GM23338 (cell line): ENCODE results near the gene PTBP2. TPM values are rescaled to one million over a fixed set of nuclear protein-coding genes. Genes with fewer than 3 reads are reported as not detected.

ENCODE experiments used
- ATAC-seq: fragments of 200-7000 bp; cut with Tn5 transposase; 3 replicates; pipeline ENCODE4 v1.9.1; 2020
- DNase-seq: peaks from one replicate; pipeline ENCODE4 v3.0.0-alpha.2; 2015; ENCODE audit warnings: low spot score
- H2AFZ ChIP-seq: fragments of 200-600 bp; sonication (generic); 2 replicates; pipeline ENCODE4 v1.8.0; 2016; ENCODE audit warnings: antibody characterized with exemption, mild to moderate bottlenecking, moderate library complexity
- H3F3A ChIP-seq: fragments of 200-600 bp; sonication (generic); replicated peaks from 2 replicates; pipeline ENCODE4 v1.8.0; 2017; ENCODE audit warnings: antibody characterized with exemption, mixed run types, low read depth
- H3K27ac ChIP-seq: fragments of 200-600 bp; sonication (generic); 2 replicates; pipeline ENCODE4 v1.6.1; 2016; ENCODE audit warnings: low read depth
- H3K27me3 ChIP-seq: fragments of 200-600 bp; sonication (generic); 2 replicates; pipeline ENCODE4 v1.8.0; 2016; ENCODE audit warnings: mild to moderate bottlenecking, mixed run types, moderate library complexity; ENCODE audit not compliant: insufficient read depth
- H3K36me3 ChIP-seq: fragments of 200-600 bp; sonication (generic); 2 replicates; pipeline ENCODE4 v1.8.0; 2016; ENCODE audit warnings: mild to moderate bottlenecking; ENCODE audit not compliant: insufficient read depth
- H3K4me1 ChIP-seq: fragments of 200-600 bp; sonication (generic); 2 replicates; pipeline ENCODE4 v1.8.0; 2016; ENCODE audit warnings: mild to moderate bottlenecking, moderate library complexity; ENCODE audit not compliant: insufficient read depth
- H3K4me2 ChIP-seq: fragments of 200-600 bp; sonication (generic); 2 replicates; pipeline ENCODE4 v1.7.1; 2017; ENCODE audit warnings: mixed run types
- H3K4me3 ChIP-seq: fragments of 200-600 bp; sonication (generic); 2 replicates; pipeline ENCODE4 v1.6.1; 2016; ENCODE audit warnings: mixed run types
- H3K79me2 ChIP-seq: fragments of 200-600 bp; sonication (generic); replicated peaks from 2 replicates; pipeline ENCODE4 v1.8.0; 2017; ENCODE audit warnings: mild to moderate bottlenecking; ENCODE audit not compliant: insufficient read depth
- H3K9me2 ChIP-seq: fragments of 200-600 bp; sonication (generic); 2 replicates; pipeline ENCODE4 v1.8.0; 2017; ENCODE audit not compliant: insufficient read depth
- H4K20me1 ChIP-seq: fragments of 200-600 bp; sonication (generic); replicated peaks from 2 replicates; pipeline ENCODE4 v1.8.0; 2017; ENCODE audit warnings: mild to moderate bottlenecking; ENCODE audit not compliant: insufficient read depth
- H3K27ac Mint-ChIP-seq: 2 replicates; pipeline ENCODE4 v1.8.0; 2020; ENCODE audit warnings: inconsistent platforms, mild to moderate bottlenecking, moderate library complexity, mixed read lengths
- H3K27me3 Mint-ChIP-seq: 3 replicates; pipeline ENCODE4 v1.8.0; 2022; ENCODE audit warnings: low read depth, mild to moderate bottlenecking, moderate library complexity, mixed read lengths, inconsistent platforms; ENCODE audit not compliant: insufficient read depth, poor library complexity
- H3K36me3 Mint-ChIP-seq: 3 replicates; pipeline ENCODE4 v1.8.0; 2021; ENCODE audit warnings: low read depth, mild to moderate bottlenecking, inconsistent platforms, moderate library complexity, mixed read lengths
- H3K4me1 Mint-ChIP-seq: 3 replicates; pipeline ENCODE4 v1.8.0; 2020; ENCODE audit warnings: mild to moderate bottlenecking, inconsistent platforms, mixed read lengths
- H3K4me3 Mint-ChIP-seq: 3 replicates; pipeline ENCODE4 v1.8.0; 2021; ENCODE audit warnings: moderate library complexity, mild to moderate bottlenecking, inconsistent platforms, mixed read lengths
- H3K9me3 Mint-ChIP-seq: 3 replicates; pipeline ENCODE4 v1.8.0; 2020; ENCODE audit warnings: moderate library complexity, mild to moderate bottlenecking, inconsistent platforms, mixed read lengths
- EZH2phosphoT487 ChIP-seq: fragments of 200-600 bp; sonication (generic); IDR thresholded peaks from one replicate; pipeline ENCODE4 v1.8.1; 2018; ENCODE audit warnings: antibody characterized with exemption; ENCODE audit not compliant: unreplicated experiment
- JUNB ChIP-seq: IDR thresholded peaks from one replicate; pipeline ENCODE4 v1.6.1; 2016; ENCODE audit warnings: antibody characterized with exemption; ENCODE audit not compliant: unreplicated experiment
- NANOG ChIP-seq: IDR thresholded peaks from 2 replicates; pipeline ENCODE4 v1.6.1; 2016; ENCODE audit warnings: antibody characterized with exemption, borderline replicate concordance
- POLR2AphosphoS5 ChIP-seq: IDR thresholded peaks from 2 replicates; pipeline ENCODE4 v1.6.1; 2016; ENCODE audit warnings: antibody characterized with exemption, low read depth
- STAT1 ChIP-seq: IDR thresholded peaks from one replicate; pipeline ENCODE4 v1.6.1; 2016; ENCODE audit warnings: antibody characterized with exemption; ENCODE audit not compliant: unreplicated experiment
- ZNF114 ChIP-seq: fragments of 250-450 bp; sonication (Bioruptor Pico); IDR thresholded peaks from 2 replicates; pipeline ENCODE4 v1.5.0; 2020; ENCODE audit warnings: mild to moderate bottlenecking, moderate library complexity
- ZNF331 ChIP-seq: fragments of 250-450 bp; sonication (Bioruptor Pico); IDR thresholded peaks from 2 replicates; pipeline ENCODE4 v1.5.0; 2020; ENCODE audit warnings: low read depth, mild to moderate bottlenecking, moderate library complexity
- polyA plus RNA-seq: library from polyadenylated mRNA; unstranded; fragments of >200 nt; fragmentation: Nextera tagmentation; extraction: Ambion mirVana; gene quantifications from 2 replicates; pipeline ENCODE4 v1.2.1, GENCODE V29; 2016
- total RNA-seq: library from RNA; depleted of rRNA; stranded (reverse); fragments of >200 nt; shearing (Covaris generic); gene quantifications from 2 replicates; pipeline ENCODE4 v1.2.3, GENCODE V29; 2014
- TF ChIP-seq, protein P1 (sequence below): IDR thresholded peaks from 2 replicates; pipeline ENCODE4 v1.6.1; 2016; ENCODE audit warnings: antibody characterized with exemption
- TF ChIP-seq, protein P2 (sequence below): IDR thresholded peaks from one replicate; pipeline ENCODE4 v1.6.1; 2018; ENCODE audit warnings: antibody characterized with exemption; ENCODE audit not compliant: unreplicated experiment
- TF ChIP-seq, protein P3 (sequence below), 2 experiments: fragments of 200-600 bp in 1 of 2; sonication (generic) in 1 of 2; conservative IDR thresholded peaks; 2 replicates each; pipeline versions ENCODE4 v1.5.1 to v1.6.1; 2016 to 2017; ENCODE audit warnings: antibody characterized with exemption in 2 of 2, low read depth in 2 of 2, mild to moderate bottlenecking in 2 of 2, moderate library complexity in 1 of 2

Gene PTBP2
- total and polyA plus RNA-seq, 2 experiments from 2014 or later = 50.2 to 108 TPM

DNA sequence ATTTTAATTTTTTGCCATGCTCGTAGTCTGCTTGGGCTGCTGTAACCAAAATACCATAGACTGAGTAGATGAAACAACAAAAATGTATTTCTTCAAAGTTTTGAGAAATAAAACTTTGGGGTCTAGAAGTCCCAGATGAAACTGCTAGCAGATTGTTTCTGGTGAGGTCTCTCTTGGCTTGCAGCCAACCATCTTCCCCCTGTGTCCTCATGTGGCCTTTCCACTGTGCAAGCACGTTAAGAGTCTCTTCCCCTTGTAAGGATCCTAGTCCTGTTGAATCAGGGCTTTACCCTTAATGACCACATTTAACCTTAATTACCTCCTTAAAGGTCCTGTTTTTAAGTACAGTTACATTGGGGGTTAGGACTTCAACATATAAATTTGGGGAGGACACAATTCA, 86.6 kb downstream of the PTBP2 start (continued):
- TF ChIP-seq, protein P1, sequence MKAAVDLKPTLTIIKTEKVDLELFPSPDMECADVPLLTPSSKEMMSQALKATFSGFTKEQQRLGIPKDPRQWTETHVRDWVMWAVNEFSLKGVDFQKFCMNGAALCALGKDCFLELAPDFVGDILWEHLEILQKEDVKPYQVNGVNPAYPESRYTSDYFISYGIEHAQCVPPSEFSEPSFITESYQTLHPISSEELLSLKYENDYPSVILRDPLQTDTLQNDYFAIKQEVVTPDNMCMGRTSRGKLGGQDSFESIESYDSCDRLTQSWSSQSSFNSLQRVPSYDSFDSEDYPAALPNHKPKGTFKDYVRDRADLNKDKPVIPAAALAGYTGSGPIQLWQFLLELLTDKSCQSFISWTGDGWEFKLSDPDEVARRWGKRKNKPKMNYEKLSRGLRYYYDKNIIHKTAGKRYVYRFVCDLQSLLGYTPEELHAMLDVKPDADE = no peak
- TF ChIP-seq ZNF331 (no peak), EZH2phosphoT487 (no peak), NANOG (no peak), POLR2AphosphoS5 (no peak)

DNA sequence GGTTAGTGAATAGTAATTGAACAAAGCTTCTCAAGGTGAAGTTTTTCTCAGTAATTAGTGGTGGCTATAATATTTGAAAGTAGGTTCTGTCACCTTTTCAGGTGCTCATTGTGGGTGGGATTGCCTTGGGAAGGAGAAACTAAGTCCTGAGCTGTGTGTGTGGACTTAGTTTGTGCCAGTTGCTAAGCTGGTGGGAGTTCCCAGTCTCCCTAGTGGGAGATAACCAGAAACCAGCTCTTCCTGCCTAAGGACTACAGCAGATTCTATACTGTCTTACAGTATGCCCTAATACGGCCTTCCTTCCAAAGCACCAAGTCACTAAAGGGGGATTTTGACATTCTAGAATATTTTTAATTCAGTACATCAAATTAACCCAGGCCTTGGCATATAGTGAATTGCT, 94.3 kb downstream of the PTBP2 start:
- peaks cover 10% of the 10 kb centered on the region for H3K4me1 Mint-ChIP-seq
- no peaks in the 10 kb centered on the region for H4K20me1 ChIP-seq
- H2AFZ ChIP-seq = no peak overlapping the region
- peak overlapping the region; percentile 70; the same call in 1 of the 2 replicates for H3K27ac Mint-ChIP-seq
- peaks cover 4% of the 10 kb centered on the region; the same call in 1 of the 2 replicates for H3K36me3 ChIP-seq
- no peaks in the 10 kb centered on the region for H3K9me3 Mint-ChIP-seq
- H3K27me3 ChIP-seq = no peaks in the 10 kb centered on the region
- H3K27ac ChIP-seq = peak overlapping the region; percentile 15
- H3K36me3 Mint-ChIP-seq = peaks cover 37% of the 10 kb centered on the region; the same call in 2 of the 3 replicates
- no peaks in the 10 kb centered on the region; the same call in 1 of the 2 replicates for H3K4me1 ChIP-seq
- H3K79me2 ChIP-seq = no peaks in the 10 kb centered on the region
- no peaks in the 10 kb centered on the region for H3K9me2 ChIP-seq
- H3K4me2 ChIP-seq = no peak overlapping the region
- no peaks in the 10 kb centered on the region for H3F3A ChIP-seq
- H3K4me3 ChIP-seq = no peak overlapping the region
- H3K4me3 Mint-ChIP-seq = no peak overlapping the region
- TF ChIP-seq NANOG (no peak), ZNF331 (no peak), ZNF114 (CRISPR knock-in tag) (no peak), STAT1 (no peak), JUNB (no peak)
- TF ChIP-seq, protein P2, sequence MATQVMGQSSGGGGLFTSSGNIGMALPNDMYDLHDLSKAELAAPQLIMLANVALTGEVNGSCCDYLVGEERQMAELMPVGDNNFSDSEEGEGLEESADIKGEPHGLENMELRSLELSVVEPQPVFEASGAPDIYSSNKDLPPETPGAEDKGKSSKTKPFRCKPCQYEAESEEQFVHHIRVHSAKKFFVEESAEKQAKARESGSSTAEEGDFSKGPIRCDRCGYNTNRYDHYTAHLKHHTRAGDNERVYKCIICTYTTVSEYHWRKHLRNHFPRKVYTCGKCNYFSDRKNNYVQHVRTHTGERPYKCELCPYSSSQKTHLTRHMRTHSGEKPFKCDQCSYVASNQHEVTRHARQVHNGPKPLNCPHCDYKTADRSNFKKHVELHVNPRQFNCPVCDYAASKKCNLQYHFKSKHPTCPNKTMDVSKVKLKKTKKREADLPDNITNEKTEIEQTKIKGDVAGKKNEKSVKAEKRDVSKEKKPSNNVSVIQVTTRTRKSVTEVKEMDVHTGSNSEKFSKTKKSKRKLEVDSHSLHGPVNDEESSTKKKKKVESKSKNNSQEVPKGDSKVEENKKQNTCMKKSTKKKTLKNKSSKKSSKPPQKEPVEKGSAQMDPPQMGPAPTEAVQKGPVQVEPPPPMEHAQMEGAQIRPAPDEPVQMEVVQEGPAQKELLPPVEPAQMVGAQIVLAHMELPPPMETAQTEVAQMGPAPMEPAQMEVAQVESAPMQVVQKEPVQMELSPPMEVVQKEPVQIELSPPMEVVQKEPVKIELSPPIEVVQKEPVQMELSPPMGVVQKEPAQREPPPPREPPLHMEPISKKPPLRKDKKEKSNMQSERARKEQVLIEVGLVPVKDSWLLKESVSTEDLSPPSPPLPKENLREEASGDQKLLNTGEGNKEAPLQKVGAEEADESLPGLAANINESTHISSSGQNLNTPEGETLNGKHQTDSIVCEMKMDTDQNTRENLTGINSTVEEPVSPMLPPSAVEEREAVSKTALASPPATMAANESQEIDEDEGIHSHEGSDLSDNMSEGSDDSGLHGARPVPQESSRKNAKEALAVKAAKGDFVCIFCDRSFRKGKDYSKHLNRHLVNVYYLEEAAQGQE = no peak
- TF ChIP-seq, protein P3, sequence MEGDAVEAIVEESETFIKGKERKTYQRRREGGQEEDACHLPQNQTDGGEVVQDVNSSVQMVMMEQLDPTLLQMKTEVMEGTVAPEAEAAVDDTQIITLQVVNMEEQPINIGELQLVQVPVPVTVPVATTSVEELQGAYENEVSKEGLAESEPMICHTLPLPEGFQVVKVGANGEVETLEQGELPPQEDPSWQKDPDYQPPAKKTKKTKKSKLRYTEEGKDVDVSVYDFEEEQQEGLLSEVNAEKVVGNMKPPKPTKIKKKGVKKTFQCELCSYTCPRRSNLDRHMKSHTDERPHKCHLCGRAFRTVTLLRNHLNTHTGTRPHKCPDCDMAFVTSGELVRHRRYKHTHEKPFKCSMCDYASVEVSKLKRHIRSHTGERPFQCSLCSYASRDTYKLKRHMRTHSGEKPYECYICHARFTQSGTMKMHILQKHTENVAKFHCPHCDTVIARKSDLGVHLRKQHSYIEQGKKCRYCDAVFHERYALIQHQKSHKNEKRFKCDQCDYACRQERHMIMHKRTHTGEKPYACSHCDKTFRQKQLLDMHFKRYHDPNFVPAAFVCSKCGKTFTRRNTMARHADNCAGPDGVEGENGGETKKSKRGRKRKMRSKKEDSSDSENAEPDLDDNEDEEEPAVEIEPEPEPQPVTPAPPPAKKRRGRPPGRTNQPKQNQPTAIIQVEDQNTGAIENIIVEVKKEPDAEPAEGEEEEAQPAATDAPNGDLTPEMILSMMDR (conservative IDR thresholded peaks at IDR 0.05; ENCODE audit: low read depth in 2 of 2) = no peak
- TF ChIP-seq, protein P1 = no peak
- no peaks in the 10 kb centered on the region for H3K27me3 Mint-ChIP-seq
- ATAC-seq = peak; percentile 72
- DNase-seq = no peak
